Effector memory CD8-positive, alpha-beta T cell (primary cell): ENCODE results near the gene LMX1B.

Experiments used
- ATAC-seq: fragments of 150-1000 bp; cut with Tn5 transposase; replicated peaks from 2 replicates; pipeline ENCODE4 v1.10.0; 2021; ENCODE audit warnings: mild to moderate bottlenecking, moderate library complexity
- DNase-seq, 3 experiments: peaks; one replicate each; pipeline ENCODE4 v3.0.0; 2021
- H3K27ac Mint-ChIP-seq, 2 donors: one replicate each; pipeline ENCODE4 v1.8.0; 2022; ENCODE audit warnings: mild to moderate bottlenecking in 2 of 2, mixed read lengths in 2 of 2, moderate library complexity in 2 of 2
- H3K27me3 Mint-ChIP-seq, 2 donors: one replicate each; pipeline ENCODE4 v1.8.0; 2022; ENCODE audit warnings: mixed read lengths in 2 of 2
- H3K36me3 Mint-ChIP-seq: one replicate; pipeline ENCODE4 v1.8.0; 2022; ENCODE audit warnings: mild to moderate bottlenecking, moderate library complexity, mixed read lengths; ENCODE audit not compliant: insufficient read depth
- H3K4me1 Mint-ChIP-seq, 2 donors: one replicate each; pipeline ENCODE4 v1.8.0; 2022; ENCODE audit warnings: low read depth in 2 of 2, mixed read lengths in 2 of 2
- H3K4me3 Mint-ChIP-seq, 2 donors: one replicate each; pipeline ENCODE4 v1.8.0; 2022; ENCODE audit warnings: mild to moderate bottlenecking in 2 of 2, mixed read lengths in 2 of 2, moderate library complexity in 2 of 2
- H3K9me3 Mint-ChIP-seq, 2 donors: one replicate each; pipeline ENCODE4 v1.8.0; 2022; ENCODE audit warnings: mixed read lengths in 2 of 2

Gene LMX1B

DNA sequence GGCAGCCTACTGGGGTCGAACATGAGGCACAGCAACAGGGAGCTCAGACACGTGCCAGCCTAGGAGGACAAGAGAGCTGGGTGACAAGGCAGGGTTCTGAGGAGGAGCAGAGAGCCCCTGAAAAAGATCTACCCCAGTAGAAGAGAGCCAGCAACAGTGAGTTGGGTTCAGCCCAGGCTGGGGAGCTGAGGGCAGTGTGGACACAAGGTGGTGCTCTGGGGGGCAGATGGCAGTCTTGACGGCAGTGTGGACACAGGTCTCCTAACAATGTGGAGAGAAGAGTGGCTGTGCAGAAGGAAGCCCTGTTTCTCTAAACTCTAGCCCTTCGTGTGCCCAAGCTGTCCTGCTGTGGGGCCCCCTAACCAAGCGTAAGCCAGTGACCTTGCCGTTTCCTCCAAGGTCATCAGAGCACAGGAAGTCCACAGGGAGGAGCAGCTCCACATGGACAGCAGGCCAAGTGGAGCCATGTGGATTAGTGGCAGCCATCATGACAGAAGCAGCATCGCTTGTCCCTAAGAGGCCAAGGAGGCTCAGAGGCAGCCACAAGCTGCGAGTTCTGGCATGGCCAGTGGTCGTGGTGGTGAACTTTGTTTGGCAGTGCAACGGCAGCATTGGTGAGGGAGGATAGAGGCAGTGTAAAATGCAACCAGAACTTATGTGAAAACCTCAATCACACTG lies 25.1 kb upstream of the LMX1B start:
- Mint-ChIP-seq H3K4me1 (no peaks in the 10 kb centered on the region), H3K27me3 (peaks cover 69 to 84% of the 10 kb centered on the region in 2 donors), H3K4me3 (no peak overlapping the region), H3K36me3 (no peaks in the 10 kb centered on the region), H3K9me3 (no peaks in the 10 kb centered on the region), H3K27ac (no peak overlapping the region)
- no peak for ATAC-seq
- DNase-seq, result no peak

DNA sequence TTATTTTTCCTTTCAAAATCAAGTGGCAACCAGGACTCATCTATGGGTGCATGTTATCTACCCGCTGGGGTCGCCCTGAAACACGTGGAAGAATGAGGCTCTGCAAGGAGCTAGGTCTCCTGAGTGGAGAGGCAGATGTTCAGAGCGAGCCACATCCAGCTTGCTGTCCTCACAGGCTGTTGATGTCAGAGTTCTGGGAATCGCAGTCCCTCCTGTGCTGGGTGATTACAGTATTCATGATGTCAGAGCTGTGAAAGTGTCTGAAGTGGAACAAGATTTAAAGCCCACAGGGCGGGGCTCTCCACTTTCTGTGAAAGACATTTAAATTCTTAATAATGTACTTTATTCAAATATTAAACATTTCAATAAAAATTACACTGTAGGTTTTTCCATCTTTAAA lies 24.4 kb upstream of the LMX1B start:
- Mint-ChIP-seq H3K36me3 (no peaks in the 10 kb centered on the region), H3K4me1 (no peaks in the 10 kb centered on the region), H3K27me3 (peaks cover 73 to 84% of the 10 kb centered on the region in 2 donors), H3K27ac (no peak overlapping the region), H3K4me3 (no peak overlapping the region), H3K9me3 (no peaks in the 10 kb centered on the region)
- DNase-seq, result no peak
- no peak for ATAC-seq

DNA sequence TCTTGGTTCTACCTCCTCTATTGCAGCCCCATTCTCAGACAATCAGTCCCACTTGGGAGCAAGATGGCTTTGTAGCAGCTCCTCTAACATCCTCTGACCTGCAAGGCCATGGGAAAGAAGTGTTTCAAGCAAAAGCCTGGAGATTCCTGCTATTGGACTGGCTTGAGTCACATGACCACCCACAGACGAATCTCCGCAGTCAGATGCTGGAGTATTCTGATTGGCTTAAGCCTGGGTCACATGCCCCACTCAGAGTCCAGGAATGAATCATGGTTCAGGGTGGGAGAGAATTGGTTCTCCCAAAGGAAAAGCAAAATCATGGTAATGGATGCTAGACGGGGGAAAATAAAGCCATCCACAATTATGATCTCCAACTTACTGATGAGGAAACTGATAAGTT lies 22.6 kb upstream of the LMX1B start:
- Mint-ChIP-seq H3K36me3 (no peaks in the 10 kb centered on the region), H3K4me3 (no peak overlapping the region), H3K27me3 (peaks cover 73 to 84% of the 10 kb centered on the region in 2 donors), H3K4me1 (no peaks in the 10 kb centered on the region), H3K27ac (no peak overlapping the region), H3K9me3 (no peaks in the 10 kb centered on the region)
- no peak for ATAC-seq
- DNase-seq, result no peak

DNA sequence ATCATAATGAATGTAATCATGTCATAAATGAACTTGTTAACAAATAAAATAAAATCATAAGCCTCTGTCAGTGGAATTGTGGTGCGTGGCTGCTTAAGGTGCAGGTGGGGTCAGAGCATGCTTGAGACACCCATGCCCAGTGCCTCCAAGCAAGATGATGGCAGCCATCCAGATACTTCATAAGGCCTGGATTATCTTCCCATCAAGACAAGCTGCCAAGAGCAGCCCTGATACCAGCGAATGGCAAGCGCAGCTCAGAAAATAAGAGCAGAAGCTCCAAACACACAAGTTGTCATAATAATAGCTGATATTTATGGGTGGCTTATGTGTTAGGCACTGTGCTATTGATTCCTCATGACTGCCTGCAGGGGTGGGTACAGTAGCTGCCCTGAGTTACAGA lies 21.8 kb upstream of the LMX1B start:
- H3K27me3 Mint-ChIP-seq, result peaks cover 68 to 82% of the 10 kb centered on the region in 2 donors
- no peak overlapping the region for H3K4me3 Mint-ChIP-seq
- DNase-seq (no peak), ATAC-seq (no peak)
- no peaks in the 10 kb centered on the region for H3K36me3 Mint-ChIP-seq
- H3K4me1 Mint-ChIP-seq, result no peaks in the 10 kb centered on the region
- H3K9me3 Mint-ChIP-seq, result no peaks in the 10 kb centered on the region
- no peak overlapping the region for H3K27ac Mint-ChIP-seq

DNA sequence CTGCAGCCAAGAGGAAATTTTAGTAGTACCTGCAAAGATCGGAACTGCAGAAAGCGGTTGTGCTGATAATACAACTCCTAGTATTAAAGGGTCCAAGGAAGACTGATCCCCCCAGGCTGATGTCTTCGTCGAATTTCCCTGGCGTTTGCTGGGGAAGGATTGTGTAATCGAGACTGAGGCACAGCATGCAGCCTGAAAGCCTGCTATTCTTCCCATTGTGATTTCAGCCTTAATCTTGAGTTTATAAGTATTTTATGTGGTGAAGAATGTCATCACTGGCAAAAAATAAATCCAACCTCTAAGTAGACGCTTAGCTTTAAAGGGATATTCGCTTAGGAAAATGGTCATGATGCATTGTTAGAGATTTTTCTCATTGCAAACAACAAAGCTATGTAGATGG lies 21.3 kb upstream of the LMX1B start:
- DNase-seq (no peak), ATAC-seq (no peak)
- Mint-ChIP-seq H3K4me1 (no peaks in the 10 kb centered on the region), H3K27ac (no peak overlapping the region), H3K4me3 (no peak overlapping the region), H3K27me3 (peaks cover 68 to 82% of the 10 kb centered on the region in 2 donors), H3K9me3 (no peaks in the 10 kb centered on the region), H3K36me3 (no peaks in the 10 kb centered on the region)

DNA sequence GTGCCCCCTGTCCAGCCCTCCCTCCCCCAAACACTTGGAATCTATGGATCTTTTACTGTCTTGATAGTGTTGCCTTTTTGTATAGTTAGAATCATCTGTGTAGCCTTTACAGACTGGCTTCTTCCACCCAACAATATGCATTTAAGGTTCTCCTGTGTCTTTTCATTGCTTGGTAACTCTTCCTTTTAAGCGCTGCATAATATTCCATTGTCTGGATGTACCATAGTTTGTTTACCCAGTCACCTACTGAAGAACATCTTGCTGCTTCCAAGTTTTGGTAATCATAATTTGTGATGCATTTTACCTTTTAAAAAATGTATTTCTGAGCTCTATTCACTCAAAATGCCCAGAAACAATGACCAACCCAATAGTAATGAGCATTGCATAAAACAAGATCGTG lies 17.7 kb upstream of the LMX1B start:
- Mint-ChIP-seq H3K4me1 (no peaks in the 10 kb centered on the region), H3K27me3 (peaks cover 75 to 90% of the 10 kb centered on the region in 2 donors), H3K27ac (no peak overlapping the region), H3K36me3 (no peaks in the 10 kb centered on the region), H3K4me3 (no peak overlapping the region), H3K9me3 (no peaks in the 10 kb centered on the region)
- ATAC-seq (no peak), DNase-seq (no peak)

DNA sequence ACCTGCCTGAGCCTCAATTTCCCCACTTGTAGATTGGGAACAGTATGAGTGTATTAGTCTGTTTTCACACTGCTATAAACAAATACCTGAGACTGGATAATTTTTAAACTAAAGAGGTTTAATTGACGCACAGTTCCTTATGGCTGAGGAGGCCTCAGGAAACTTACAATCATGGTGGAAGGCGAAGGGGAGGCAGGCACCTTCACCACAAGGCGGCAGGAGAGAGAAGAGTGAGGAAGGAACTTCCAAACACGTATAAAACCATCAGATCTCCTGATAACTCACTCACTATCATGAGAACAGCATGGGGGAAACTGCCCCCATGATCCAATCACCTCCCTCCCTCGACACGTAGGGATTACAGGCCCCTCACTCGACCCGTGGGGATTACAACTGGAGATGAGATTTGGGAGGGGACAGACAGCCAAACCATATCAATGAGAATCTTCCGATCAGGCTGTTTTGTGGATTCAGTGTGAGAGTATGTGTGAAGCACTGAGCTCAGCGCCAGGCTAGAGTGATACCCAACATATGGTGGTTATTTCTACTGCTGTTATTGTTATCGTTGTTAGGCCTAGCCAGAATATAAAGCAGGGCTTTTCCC lies 14.6 kb upstream of the LMX1B start:
- ATAC-seq, result no peak
- H3K27me3 Mint-ChIP-seq, result peaks cover 63 to 85% of the 10 kb centered on the region in 2 donors
- no peaks in the 10 kb centered on the region for H3K9me3 Mint-ChIP-seq
- no peak for DNase-seq
- no peaks in the 10 kb centered on the region for H3K4me1 Mint-ChIP-seq
- H3K36me3 Mint-ChIP-seq, result no peaks in the 10 kb centered on the region
- H3K4me3 Mint-ChIP-seq, result no peak overlapping the region
- H3K27ac Mint-ChIP-seq, result no peak overlapping the region

DNA sequence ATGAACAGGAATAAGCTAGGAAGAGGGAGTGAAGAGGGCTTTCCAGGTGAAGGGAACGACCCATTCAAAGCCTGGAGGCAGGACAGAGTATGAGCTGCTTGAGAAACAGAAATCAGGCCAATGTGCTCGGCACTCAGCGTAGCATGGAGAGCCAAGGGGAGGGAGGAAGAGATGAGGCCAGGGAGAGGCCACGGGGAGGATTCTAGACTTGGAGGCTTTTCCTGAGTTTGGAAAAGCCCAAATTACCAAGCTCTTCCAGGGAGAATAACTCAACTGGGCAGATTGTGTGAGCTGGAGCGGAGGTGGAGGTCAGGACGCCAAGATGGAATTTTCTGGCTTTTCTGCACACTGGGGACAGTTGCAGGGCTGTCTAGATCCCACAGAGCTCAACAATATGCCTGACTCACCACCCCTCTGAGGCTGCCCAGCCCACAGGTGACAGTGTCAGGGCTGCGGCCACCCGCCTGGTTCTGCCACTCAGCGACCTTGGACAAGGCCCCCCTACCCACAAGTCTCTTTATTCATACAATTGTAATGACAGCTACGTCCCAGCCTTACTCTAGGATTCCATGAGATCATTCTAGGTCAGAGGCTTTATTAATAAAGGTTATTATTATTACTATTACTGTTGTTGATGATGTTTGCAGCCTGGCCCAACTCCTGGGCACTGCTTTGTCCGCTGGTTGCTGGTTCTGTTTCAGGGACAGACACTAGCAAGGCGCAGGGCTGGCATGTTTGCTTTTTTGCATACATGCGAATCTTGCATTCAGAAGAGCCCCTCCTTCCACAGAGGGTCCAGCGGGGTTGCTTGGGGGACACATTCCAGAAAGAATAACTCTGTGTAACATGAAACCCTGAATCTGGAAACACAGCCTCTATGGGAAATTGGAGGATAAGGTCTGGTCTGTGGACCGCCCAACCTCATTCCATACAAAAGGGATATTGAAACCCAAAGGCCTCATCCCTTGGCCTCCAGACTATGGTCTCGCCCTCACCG lies 9.4 kb upstream of the LMX1B start:
- Mint-ChIP-seq H3K27me3 (peaks cover 55 to 85% of the 10 kb centered on the region in 2 donors), H3K27ac (no peak overlapping the region), H3K9me3 (no peaks in the 10 kb centered on the region), H3K4me3 (no peak overlapping the region), H3K36me3 (no peaks in the 10 kb centered on the region), H3K4me1 (peaks cover 0 to 2% of the 10 kb centered on the region in 2 donors)
- DNase-seq (no peak), ATAC-seq (no peak)

DNA sequence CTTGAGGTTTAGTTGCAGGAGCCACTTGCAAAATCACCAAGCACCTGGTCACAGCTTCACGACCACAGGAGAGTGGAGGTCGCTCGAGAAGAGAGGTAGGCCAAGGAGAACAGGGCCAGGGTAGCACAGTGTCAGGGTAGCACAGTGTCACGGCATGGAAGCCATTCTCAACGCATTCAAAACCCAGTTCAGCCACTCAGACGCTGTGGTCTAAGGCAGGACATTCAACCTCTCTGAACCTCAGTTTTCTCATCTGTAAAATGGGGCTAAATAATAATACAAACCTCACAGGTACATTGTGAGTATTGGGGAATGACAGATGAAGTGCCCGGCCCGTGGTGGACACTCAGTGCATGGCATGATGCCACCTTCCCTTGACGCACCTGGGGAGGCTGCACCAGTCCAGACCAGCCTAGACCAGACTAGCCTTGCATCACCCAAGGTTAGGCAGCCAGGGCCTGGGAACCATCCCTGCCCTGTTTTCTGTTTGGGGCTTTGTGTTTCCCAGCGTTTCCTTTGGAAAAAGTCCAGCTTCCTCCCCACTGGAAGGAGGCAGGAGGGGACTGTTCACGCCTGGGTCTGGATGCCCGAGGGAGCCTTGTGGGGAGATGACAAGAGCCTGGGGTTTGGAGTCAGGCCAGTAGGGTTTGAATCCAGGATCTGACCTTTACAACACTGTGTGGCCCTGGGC lies 7.8 kb upstream of the LMX1B start:
- ATAC-seq (no peak), DNase-seq (no peak)
- Mint-ChIP-seq H3K27me3 (peaks cover 54 to 85% of the 10 kb centered on the region in 2 donors), H3K9me3 (no peaks in the 10 kb centered on the region), H3K4me1 (peaks cover 0 to 2% of the 10 kb centered on the region in 2 donors), H3K4me3 (no peak overlapping the region), H3K36me3 (peaks cover 3% of the 10 kb centered on the region), H3K27ac (no peak overlapping the region)

DNA sequence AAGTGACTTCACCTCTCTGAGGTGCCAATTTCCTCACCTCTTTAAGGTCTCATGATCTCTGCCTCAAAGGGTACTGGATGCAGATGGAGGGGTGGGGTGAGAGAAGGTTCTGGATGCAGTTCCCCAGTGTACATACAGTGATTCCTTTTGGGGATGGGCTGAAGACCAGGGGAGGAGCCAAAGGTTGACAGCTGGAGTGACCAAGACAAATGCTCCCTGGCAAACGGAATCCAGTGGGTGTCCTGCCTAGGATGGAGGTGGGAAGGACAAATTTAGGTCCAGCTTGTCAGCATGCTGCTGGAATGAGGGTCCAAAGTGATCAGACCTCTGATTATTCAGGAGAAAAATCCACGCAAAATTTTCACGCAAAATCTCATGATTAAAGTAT lies 7.3 kb upstream of the LMX1B start:
- peaks cover 4% of the 10 kb centered on the region for H3K36me3 Mint-ChIP-seq
- H3K27me3 Mint-ChIP-seq, result peaks cover 54 to 85% of the 10 kb centered on the region in 2 donors
- peaks cover 4 to 5% of the 10 kb centered on the region in 2 donors for H3K4me1 Mint-ChIP-seq
- H3K4me3 Mint-ChIP-seq, result no peak overlapping the region
- DNase-seq, result no peak
- no peak overlapping the region for H3K27ac Mint-ChIP-seq
- no peaks in the 10 kb centered on the region for H3K9me3 Mint-ChIP-seq
- ATAC-seq, result no peak

DNA sequence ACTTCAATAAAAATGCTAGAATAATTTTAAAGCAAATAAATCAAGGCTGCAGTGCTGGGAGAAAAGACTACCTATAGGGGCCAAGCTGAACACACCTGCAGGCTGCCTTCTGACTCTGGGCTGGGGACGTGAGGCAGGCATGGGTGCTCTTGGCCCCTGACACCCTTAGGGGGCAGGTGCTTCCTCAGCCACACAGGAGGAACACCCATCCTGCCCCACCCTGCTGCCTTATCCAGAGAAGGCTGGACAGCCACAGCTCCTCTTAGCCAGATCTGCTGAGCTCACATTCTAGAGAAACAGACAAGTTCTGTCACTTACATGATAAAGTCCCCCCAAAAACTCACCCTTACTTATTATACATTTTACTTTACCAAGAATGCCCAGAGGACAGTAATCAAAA lies 6.6 kb upstream of the LMX1B start:
- peaks cover 8 to 10% of the 10 kb centered on the region in 2 donors for H3K4me1 Mint-ChIP-seq
- peaks cover 7% of the 10 kb centered on the region for H3K36me3 Mint-ChIP-seq
- peaks cover 57 to 86% of the 10 kb centered on the region in 2 donors for H3K27me3 Mint-ChIP-seq
- H3K4me3 Mint-ChIP-seq, result no peak overlapping the region
- no peak for DNase-seq
- no peak for ATAC-seq
- H3K9me3 Mint-ChIP-seq, result no peaks in the 10 kb centered on the region
- no peak overlapping the region for H3K27ac Mint-ChIP-seq

DNA sequence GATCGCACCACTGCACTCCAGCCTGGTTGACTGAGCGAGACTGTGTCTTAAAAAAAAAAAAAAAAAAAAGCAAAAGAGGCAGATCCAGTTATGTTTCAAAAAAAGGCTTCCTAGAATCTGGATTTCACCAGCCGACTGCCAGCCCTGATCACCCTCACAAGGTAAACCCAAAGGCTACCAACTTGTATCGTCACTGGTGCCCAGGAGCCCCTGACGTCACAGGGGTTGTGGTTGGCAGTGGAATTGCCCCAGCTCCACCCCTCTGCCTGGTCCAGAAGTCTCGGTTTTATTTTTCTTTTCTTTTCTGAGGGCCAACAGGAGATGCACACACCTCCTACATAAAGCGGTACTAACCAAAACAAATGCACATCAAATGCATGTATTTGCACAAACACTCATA lies 6.0 kb upstream of the LMX1B start:
- Mint-ChIP-seq H3K27me3 (peaks cover 59 to 93% of the 10 kb centered on the region in 2 donors), H3K4me3 (no peak overlapping the region), H3K27ac (no peak overlapping the region), H3K36me3 (peaks cover 8% of the 10 kb centered on the region), H3K4me1 (peaks cover 9 to 11% of the 10 kb centered on the region in 2 donors), H3K9me3 (no peaks in the 10 kb centered on the region)
- peak; percentile 38 for ATAC-seq
- no peak for DNase-seq

DNA sequence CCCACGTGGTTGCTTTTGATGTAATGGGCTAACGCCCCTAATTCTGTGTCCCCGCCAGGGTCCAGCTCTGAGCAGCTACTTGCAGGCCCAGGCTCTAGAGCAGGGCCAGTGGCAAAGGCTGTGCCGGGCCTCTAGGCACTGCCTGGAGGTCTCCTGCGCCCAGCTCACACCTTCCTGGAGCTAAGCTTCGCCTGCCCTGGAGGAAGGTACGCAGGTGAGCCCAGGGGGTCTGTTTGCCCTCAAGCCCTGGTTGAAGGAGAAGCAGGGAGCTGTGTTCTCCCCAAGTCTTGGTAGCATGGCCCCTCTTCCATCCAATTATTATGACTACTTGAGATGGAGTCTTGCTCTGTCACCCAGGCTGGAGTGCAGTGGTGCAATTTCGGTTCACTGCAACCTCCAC lies 5.2 kb upstream of the LMX1B start:
- Mint-ChIP-seq H3K4me3 (no peak overlapping the region), H3K27ac (no peak overlapping the region), H3K36me3 (peaks cover 8% of the 10 kb centered on the region), H3K9me3 (no peaks in the 10 kb centered on the region), H3K4me1 (peaks cover 9 to 14% of the 10 kb centered on the region in 2 donors), H3K27me3 (peaks cover 58 to 96% of the 10 kb centered on the region in 2 donors)
- DNase-seq, result no peak
- ATAC-seq, result no peak
